HEK293 (cell line): ENCODE data around the gene NFKBIB.

Source experiments
- CTCF ChIA-PET: fragments of 350-600 bp; formaldehyde crosslinking; extraction: SDS; loops from one replicate; lab custom pipeline; 2021; ENCODE audit warnings: antibody characterized with exemption; lab: Yijun Ruan, JAX
- POLR2A ChIA-PET: fragments of 300-600 bp; formaldehyde crosslinking; extraction: SDS; loops from one replicate; lab custom pipeline; 2020; ENCODE audit warnings: antibody characterized with exemption, inconsistent platforms; lab: Yijun Ruan, JAX
- H3K27ac ChIP-seq: fragments of 200-500 bp; sonication (Bioruptor generic); 2 replicates; pipeline ENCODE4 v1.5.1; 2014; ENCODE audit warnings: low read depth, low read length, control low read depth, inconsistent platforms; ENCODE audit errors: extremely low read depth
- H3K36me3 ChIP-seq, 2 experiments: fragments of 200-500 bp in 1 of 2; sonication (Bioruptor generic) in 1 of 2; 1 replicate in 1 of 2; 2 replicates in 1 of 2; pipeline ENCODE4 v1.5.1; 2014 to 2017; ENCODE audit warnings: inconsistent platforms in 2 of 2, low read length in 2 of 2; ENCODE audit not compliant: control insufficient read depth in 2 of 2, insufficient read depth in 1 of 2
- H3K4me1 ChIP-seq: fragments of 200-500 bp; sonication (Bioruptor generic); 2 replicates; pipeline ENCODE4 v1.5.1; 2014; ENCODE audit warnings: mild to moderate bottlenecking, low read length, inconsistent platforms; ENCODE audit not compliant: control insufficient read depth, insufficient read depth
- H3K4me3 ChIP-seq: 2 replicates; pipeline ENCODE4 v1.5.1; 2011; ENCODE audit warnings: low read depth, mild to moderate bottlenecking, control low read depth, low read length, moderate library complexity
- H3K9me3 ChIP-seq: fragments of 200-500 bp; sonication (Bioruptor generic); 2 replicates; pipeline ENCODE4 v1.5.1; 2014; ENCODE audit warnings: low read depth, low read length, inconsistent platforms; ENCODE audit not compliant: control insufficient read depth, insufficient read depth
- AEBP2 ChIP-seq: fragments of 450-650 bp; formaldehyde crosslinking; IDR thresholded peaks from 2 replicates; pipeline ENCODE4 v1.5.1; 2016; ENCODE audit warnings: missing biosample characterization, missing genetic modification characterization, borderline replicate concordance
- MZF1 ChIP-seq: fragments of 450-650 bp; formaldehyde crosslinking; IDR thresholded peaks from 2 replicates; pipeline ENCODE4 v1.5.1; 2017; ENCODE audit warnings: missing biosample characterization, missing genetic modification characterization, borderline replicate concordance
- SCRT2 ChIP-seq: fragments of 450-650 bp; formaldehyde crosslinking; IDR thresholded peaks from 2 replicates; pipeline ENCODE4 v1.5.1; 2016; ENCODE audit warnings: missing biosample characterization, missing genetic modification characterization
- TCF7L2 ChIP-seq: IDR thresholded peaks from 2 replicates; pipeline ENCODE4 v1.6.1; 2011; ENCODE audit warnings: low read depth, mild to moderate bottlenecking, inconsistent platforms, low read length, moderate library complexity, borderline replicate concordance
- ZBTB11 ChIP-seq: fragments of 450-650 bp; formaldehyde crosslinking; conservative IDR thresholded peaks from 2 replicates; pipeline ENCODE4 v1.5.1; 2016; ENCODE audit warnings: low read depth, missing biosample characterization, missing genetic modification characterization
- ZFHX2 ChIP-seq: fragments of 450-650 bp; formaldehyde crosslinking; conservative IDR thresholded peaks from 2 replicates; pipeline ENCODE4 v1.5.1; 2016; ENCODE audit warnings: missing biosample characterization, missing genetic modification characterization
- ZNF157 ChIP-seq: fragments of 450-650 bp; formaldehyde crosslinking; IDR thresholded peaks from 2 replicates; pipeline ENCODE4 v1.5.1; 2016; ENCODE audit warnings: missing biosample characterization, missing genetic modification characterization
- ZNF426 ChIP-seq: fragments of 450-650 bp; formaldehyde crosslinking; IDR thresholded peaks from 2 replicates; pipeline ENCODE4 v1.5.1; 2017; ENCODE audit warnings: missing biosample characterization, missing genetic modification characterization, mild to moderate bottlenecking, inconsistent platforms, moderate library complexity
- ZNF501 ChIP-seq: fragments of 450-650 bp; formaldehyde crosslinking; IDR thresholded peaks from 2 replicates; pipeline ENCODE4 v1.5.1; 2016; ENCODE audit warnings: missing biosample characterization, missing genetic modification characterization
- ZNF518A ChIP-seq: fragments of 450-650 bp; formaldehyde crosslinking; conservative IDR thresholded peaks from 2 replicates; pipeline ENCODE4 v1.5.1; 2016; ENCODE audit warnings: low read depth, missing biosample characterization, missing genetic modification characterization
- ZNF585B ChIP-seq: fragments of 450-650 bp; formaldehyde crosslinking; IDR thresholded peaks from 2 replicates; pipeline ENCODE4 v1.5.1; 2016; ENCODE audit warnings: missing biosample characterization, missing genetic modification characterization
- ZNF610 ChIP-seq: fragments of 450-650 bp; formaldehyde crosslinking; IDR thresholded peaks from 2 replicates; pipeline ENCODE4 v1.5.1; 2016; ENCODE audit warnings: missing biosample characterization, missing genetic modification characterization, borderline replicate concordance
- ZNF621 ChIP-seq: fragments of 450-650 bp; formaldehyde crosslinking; IDR thresholded peaks from 2 replicates; pipeline ENCODE4 v1.5.1; 2017; ENCODE audit warnings: missing biosample characterization, missing genetic modification characterization
- TF ChIP-seq, protein P1 (sequence below): fragments of 450-650 bp; formaldehyde crosslinking; IDR thresholded peaks from 2 replicates; pipeline ENCODE4 v1.5.1; 2016; ENCODE audit warnings: missing biosample characterization, missing genetic modification characterization
- TF ChIP-seq, protein P2 (sequence below): fragments of 450-650 bp; formaldehyde crosslinking; IDR thresholded peaks from 2 replicates; pipeline ENCODE4 v1.5.1; 2017; ENCODE audit warnings: missing biosample characterization, mild to moderate bottlenecking, missing genetic modification characterization, moderate library complexity
- TF ChIP-seq, protein P3 (sequence below): fragments of 450-650 bp; formaldehyde crosslinking; IDR thresholded peaks from 2 replicates; pipeline ENCODE4 v1.5.1; 2016; ENCODE audit warnings: missing biosample characterization, missing genetic modification characterization, borderline replicate concordance

Gene NFKBIB

DNA sequence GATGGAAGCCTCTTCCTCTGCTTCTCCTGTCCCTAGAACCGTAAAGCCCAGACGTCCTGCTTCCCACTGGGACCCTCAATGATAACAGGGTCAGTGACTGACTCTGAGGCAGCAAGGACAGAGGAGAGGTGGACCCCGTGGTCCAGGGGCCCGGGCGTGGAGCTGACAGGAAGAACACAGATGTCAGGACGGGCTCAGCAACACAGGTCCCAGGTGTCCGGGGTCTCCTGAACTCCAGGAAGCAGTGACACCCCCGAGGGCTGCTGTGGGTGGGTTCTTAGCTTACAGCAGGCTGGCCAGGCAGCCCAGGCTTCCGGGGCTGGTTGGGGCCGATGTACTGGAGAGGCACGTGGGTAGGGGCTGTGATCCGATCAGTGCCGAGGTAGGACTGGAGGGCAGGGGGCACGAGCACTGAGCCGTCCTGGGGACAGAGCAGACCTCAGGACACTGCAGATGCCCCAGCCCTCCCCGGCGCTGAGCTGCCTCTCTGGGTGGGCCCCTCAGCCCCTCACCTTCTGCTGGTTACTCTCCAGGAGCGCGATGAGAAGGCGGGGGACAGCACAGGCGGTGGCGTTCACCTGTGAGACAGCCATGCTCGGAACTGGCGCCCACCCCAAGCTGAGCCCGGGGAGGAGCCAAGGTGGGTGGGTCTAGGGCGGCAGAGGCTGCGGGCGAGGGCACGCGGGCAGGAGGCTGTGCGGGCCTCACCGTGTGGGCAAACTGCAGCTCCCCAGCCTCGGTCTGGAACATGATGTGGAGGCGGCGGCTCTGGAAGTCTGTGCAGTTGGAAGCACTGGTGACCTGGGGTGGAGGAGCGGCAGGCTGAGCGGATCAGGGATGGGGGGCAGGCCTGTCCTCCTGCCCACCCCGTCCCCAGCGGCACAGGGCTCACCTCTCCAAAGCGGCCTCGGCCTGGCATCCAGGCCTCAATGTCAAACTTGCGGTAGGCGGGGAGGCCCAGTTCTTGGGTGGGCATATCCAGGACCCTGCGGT, 15.9 kb downstream of the NFKBIB start (continued):
- TF ChIP-seq ZNF518A (tag by site-specific recombination) (no peak), SCRT2 (no peak), ZFHX2 (tag by site-specific recombination) (peak; percentile 91), TCF7L2 (no peak), ZNF426 (tag by site-specific recombination) (no peak), ZNF610 (tag by site-specific recombination) (no peak), ZNF621 (tag by site-specific recombination) (no peak), AEBP2 (no peak), ZBTB11 (tag by site-specific recombination) (no peak), MZF1 (no peak), ZNF157 (no peak)
- TF ChIP-seq, protein P1, sequence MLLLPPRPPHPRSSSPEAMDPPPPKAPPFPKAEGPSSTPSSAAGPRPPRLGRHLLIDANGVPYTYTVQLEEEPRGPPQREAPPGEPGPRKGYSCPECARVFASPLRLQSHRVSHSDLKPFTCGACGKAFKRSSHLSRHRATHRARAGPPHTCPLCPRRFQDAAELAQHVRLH (tag by site-specific recombination): no peak

- Histone ChIP-seq H3K36me3 (peaks cover 28 to 37% of the 10 kb centered on the region in 2 experiments), H3K4me3 (no peak overlapping the region), H3K4me1 (no peaks in the 10 kb centered on the region), H3K9me3 (no peaks in the 10 kb centered on the region), H3K27ac (peak overlapping the region; percentile 17; the same call in 1 of the 2 replicates)
- ChIA-PET CTCF (interaction anchor here (0.6 to 4.1 kb wide), 2 partner anchors 12 to 397 kb away, joined by 3 to 36 read pairs; partner anchors contain the start of genes MRPS12 and SARS2), POLR2A (interaction anchor here (0.6 to 1.2 kb wide), 5 partner anchors 9 to 1306 kb away, joined by 3 to 5 read pairs (median 3); partner anchors contain the start of gene NFKBIB)
- TF ChIP-seq, protein P2, sequence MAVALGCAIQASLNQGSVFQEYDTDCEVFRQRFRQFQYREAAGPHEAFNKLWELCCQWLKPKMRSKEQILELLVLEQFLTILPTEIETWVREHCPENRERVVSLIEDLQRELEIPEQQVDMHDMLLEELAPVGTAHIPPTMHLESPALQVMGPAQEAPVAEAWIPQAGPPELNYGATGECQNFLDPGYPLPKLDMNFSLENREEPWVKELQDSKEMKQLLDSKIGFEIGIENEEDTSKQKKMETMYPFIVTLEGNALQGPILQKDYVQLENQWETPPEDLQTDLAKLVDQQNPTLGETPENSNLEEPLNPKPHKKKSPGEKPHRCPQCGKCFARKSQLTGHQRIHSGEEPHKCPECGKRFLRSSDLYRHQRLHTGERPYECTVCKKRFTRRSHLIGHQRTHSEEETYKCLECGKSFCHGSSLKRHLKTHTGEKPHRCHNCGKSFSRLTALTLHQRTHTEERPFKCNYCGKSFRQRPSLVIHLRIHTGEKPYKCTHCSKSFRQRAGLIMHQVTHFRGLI: no peak
- TF ChIP-seq, protein P3, sequence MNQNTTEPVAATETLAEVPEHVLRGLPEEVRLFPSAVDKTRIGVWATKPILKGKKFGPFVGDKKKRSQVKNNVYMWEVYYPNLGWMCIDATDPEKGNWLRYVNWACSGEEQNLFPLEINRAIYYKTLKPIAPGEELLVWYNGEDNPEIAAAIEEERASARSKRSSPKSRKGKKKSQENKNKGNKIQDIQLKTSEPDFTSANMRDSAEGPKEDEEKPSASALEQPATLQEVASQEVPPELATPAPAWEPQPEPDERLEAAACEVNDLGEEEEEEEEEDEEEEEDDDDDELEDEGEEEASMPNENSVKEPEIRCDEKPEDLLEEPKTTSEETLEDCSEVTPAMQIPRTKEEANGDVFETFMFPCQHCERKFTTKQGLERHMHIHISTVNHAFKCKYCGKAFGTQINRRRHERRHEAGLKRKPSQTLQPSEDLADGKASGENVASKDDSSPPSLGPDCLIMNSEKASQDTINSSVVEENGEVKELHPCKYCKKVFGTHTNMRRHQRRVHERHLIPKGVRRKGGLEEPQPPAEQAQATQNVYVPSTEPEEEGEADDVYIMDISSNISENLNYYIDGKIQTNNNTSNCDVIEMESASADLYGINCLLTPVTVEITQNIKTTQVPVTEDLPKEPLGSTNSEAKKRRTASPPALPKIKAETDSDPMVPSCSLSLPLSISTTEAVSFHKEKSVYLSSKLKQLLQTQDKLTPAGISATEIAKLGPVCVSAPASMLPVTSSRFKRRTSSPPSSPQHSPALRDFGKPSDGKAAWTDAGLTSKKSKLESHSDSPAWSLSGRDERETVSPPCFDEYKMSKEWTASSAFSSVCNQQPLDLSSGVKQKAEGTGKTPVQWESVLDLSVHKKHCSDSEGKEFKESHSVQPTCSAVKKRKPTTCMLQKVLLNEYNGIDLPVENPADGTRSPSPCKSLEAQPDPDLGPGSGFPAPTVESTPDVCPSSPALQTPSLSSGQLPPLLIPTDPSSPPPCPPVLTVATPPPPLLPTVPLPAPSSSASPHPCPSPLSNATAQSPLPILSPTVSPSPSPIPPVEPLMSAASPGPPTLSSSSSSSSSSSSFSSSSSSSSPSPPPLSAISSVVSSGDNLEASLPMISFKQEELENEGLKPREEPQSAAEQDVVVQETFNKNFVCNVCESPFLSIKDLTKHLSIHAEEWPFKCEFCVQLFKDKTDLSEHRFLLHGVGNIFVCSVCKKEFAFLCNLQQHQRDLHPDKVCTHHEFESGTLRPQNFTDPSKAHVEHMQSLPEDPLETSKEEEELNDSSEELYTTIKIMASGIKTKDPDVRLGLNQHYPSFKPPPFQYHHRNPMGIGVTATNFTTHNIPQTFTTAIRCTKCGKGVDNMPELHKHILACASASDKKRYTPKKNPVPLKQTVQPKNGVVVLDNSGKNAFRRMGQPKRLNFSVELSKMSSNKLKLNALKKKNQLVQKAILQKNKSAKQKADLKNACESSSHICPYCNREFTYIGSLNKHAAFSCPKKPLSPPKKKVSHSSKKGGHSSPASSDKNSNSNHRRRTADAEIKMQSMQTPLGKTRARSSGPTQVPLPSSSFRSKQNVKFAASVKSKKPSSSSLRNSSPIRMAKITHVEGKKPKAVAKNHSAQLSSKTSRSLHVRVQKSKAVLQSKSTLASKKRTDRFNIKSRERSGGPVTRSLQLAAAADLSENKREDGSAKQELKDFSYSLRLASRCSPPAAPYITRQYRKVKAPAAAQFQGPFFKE (tag by site-specific recombination): no peak
- TF ChIP-seq ZNF585B (tag by site-specific recombination) (no peak), ZNF501 (tag by site-specific recombination) (no peak)
Measured at GRCh38 chr19:38917516-38917915, 17.7 kb downstream of the NFKBIB start.
